HCT116 (cell line): Measurements from ENCODE around the gene TNNC1.

Experiments used
- EZH2phosphoT487 ChIP-seq: fragments of 200-600 bp; IDR thresholded peaks from 2 replicates; pipeline ENCODE4 v1.6.1; 2018; ENCODE audit warnings: antibody characterized with exemption, borderline replicate concordance
- ZNF274 ChIP-seq: fragments of 200-500 bp; sonication (Bioruptor generic); IDR thresholded peaks from 2 replicates; pipeline ENCODE4 v1.6.1; 2014; ENCODE audit warnings: mild to moderate bottlenecking, low read depth, low read length, inconsistent platforms
- TF ChIP-seq, protein P1 (sequence below), 3 experiments: fragments of 200-600 bp in 1 of 3; sonication (generic) in 1 of 3; IDR thresholded peaks in 2 of 3; conservative IDR thresholded peaks in 1 of 3; 2 replicates each; pipeline ENCODE4 v1.5.1; 2012 to 2017; ENCODE audit warnings: low read depth in 2 of 3, low read length in 2 of 3, antibody characterized with exemption in 1 of 3, borderline replicate concordance in 1 of 3, control low read depth in 1 of 3, mild to moderate bottlenecking in 1 of 3, mixed read lengths in 1 of 3, mixed run types in 1 of 3, moderate library complexity in 1 of 3; ENCODE audit not compliant: insufficient read depth in 1 of 3
- TF ChIP-seq, protein P2 (sequence below): IDR thresholded peaks from 2 replicates; pipeline ENCODE4 v1.6.1; 2012

DNA sequence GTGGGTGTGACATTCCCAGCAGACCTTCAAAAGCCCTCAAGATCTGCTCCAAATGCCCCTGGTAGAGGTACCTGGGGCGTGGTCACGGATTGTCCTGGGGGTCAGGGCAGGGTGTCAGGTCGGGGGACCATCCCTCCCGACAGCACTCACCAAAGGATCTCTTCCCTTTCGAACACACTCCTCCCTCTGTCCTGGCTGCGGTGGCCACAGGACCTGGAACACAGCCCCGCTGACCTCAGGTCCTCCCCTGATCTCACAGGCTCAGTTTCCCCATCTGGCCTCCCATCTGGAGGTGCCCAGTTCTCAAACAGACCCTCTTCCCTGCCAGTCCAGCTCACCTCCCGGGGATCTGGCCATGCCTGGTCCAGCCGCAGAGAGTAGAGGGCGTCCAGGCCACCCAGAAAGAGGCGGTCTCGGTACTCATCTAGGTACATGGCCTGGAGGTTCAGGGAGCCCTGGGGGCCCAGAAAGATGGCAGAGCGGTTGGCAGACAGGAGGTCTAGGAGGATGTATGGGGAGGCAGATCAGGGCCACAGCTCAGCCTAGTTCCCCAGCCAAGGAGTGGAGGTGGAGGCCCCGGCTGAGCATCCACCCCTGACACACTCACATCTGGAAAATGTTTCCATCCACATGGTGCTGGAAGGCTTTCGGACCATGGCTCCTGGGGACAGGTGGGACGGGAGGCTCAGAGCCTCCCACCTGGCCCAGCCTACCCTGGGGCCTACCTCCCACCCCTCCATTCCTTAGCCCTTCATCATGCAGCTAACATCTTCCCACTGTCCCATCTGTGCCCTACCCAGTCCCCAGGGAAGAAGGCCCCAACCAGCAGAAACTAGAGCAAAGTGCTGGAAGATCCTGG lies 11.2 kb downstream of the TNNC1 start:
- TF ChIP-seq ZNF274 (no peak), EZH2phosphoT487 (no peak)
- TF ChIP-seq, protein P1, sequence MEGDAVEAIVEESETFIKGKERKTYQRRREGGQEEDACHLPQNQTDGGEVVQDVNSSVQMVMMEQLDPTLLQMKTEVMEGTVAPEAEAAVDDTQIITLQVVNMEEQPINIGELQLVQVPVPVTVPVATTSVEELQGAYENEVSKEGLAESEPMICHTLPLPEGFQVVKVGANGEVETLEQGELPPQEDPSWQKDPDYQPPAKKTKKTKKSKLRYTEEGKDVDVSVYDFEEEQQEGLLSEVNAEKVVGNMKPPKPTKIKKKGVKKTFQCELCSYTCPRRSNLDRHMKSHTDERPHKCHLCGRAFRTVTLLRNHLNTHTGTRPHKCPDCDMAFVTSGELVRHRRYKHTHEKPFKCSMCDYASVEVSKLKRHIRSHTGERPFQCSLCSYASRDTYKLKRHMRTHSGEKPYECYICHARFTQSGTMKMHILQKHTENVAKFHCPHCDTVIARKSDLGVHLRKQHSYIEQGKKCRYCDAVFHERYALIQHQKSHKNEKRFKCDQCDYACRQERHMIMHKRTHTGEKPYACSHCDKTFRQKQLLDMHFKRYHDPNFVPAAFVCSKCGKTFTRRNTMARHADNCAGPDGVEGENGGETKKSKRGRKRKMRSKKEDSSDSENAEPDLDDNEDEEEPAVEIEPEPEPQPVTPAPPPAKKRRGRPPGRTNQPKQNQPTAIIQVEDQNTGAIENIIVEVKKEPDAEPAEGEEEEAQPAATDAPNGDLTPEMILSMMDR (IDR thresholded peaks at IDR 0.05 in 2 of 3, conservative IDR thresholded peaks at IDR 0.05 in 1 of 3; ENCODE audit: borderline replicate concordance in 1 of 3, insufficient read depth in 1 of 3, low read depth in 2 of 3, low read length in 2 of 3) = no peak
- TF ChIP-seq, protein P2, sequence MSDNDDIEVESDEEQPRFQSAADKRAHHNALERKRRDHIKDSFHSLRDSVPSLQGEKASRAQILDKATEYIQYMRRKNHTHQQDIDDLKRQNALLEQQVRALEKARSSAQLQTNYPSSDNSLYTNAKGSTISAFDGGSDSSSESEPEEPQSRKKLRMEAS = no peak
